ENCODE measurements around the gene GET3.

GET3 gene

GRCh38 chr19:12774588-12775555 lies 37.6 kb downstream of the GET3 start, which contains the start of gene HOOK2:
Gene HOOK2, minus strand, starts transcription at chr19:12775552. Its CDS starts 103 bp downstream, at chr19:12775449.
- peak within 1 kb of the TSS; percentile 74 for H3K4me3 ChIP-seq (ENCODE audit: low read depth, low read length)
- TF ChIP-seq CTCF (IDR thresholded peaks at IDR 0.05; ENCODE audit: low read depth, low read length) = no peak

- peak overlapping the region; percentile 64 for H3K4me3 ChIP-seq (ENCODE audit: low read depth, low read length)
- TF ChIP-seq CTCF (IDR thresholded peaks at IDR 0.05; ENCODE audit: low read depth, low read length) = peak; percentile 79
These were observed 40.1 kb downstream of the GET3 start for GRCh38 chr19:12777217-12778016.

GRCh38 chr19:12778017-12778904 lies 41.0 kb downstream of the GET3 start:
- no peak for TF ChIP-seq CTCF (IDR thresholded peaks at IDR 0.05; ENCODE audit: low read depth, low read length)
- peak overlapping the region; percentile 64 for H3K4me3 ChIP-seq (ENCODE audit: low read depth, low read length)

- H3K4me3 ChIP-seq (ENCODE audit: low read depth, low read length) = peak overlapping the region; percentile 64
- TF ChIP-seq CTCF (IDR thresholded peaks at IDR 0.05; ENCODE audit: low read depth, low read length) = no peak
These were observed 41.5 kb downstream of the GET3 start for GRCh38 chr19:12778905-12779161.

- H3K4me3 ChIP-seq (ENCODE audit: low read depth, low read length) = peak overlapping the region; percentile 64
- no peak for TF ChIP-seq CTCF (IDR thresholded peaks at IDR 0.05; ENCODE audit: low read depth, low read length)
These were observed 42.1 kb downstream of the GET3 start for GRCh38 chr19:12779162-12779993.

- TF ChIP-seq CTCF (IDR thresholded peaks at IDR 0.05; ENCODE audit: low read depth, low read length) = no peak
- peak overlapping the region; percentile 53 for H3K4me3 ChIP-seq (ENCODE audit: low read depth, low read length)
These were observed 44.8 kb downstream of the GET3 start for GRCh38 chr19:12782174-12782423.
